Aorta (tissue), 5 donors: ENCODE results near the gene RB1. TPM values are rescaled to one million over a fixed set of nuclear protein-coding genes. Genes with fewer than 3 reads are reported as not detected.

Experiments
- ATAC-seq: fragments of 200-7000 bp; cut with Tn5 transposase; one replicate; pipeline ENCODE4 v1.9.1; 2022; ENCODE audit warnings: moderate library complexity; ENCODE audit not compliant: low FRiP score
- DNase-seq, 2 donors: peaks; one replicate each; pipeline ENCODE4 v3.0.0-alpha.2; 2020
- H3K27ac ChIP-seq, 2 donors: one replicate each; pipeline ENCODE4 v1.5.1; 2013; ENCODE audit warnings: low read length in 2 of 2, mild to moderate bottlenecking in 2 of 2, moderate library complexity in 2 of 2, control low read depth in 1 of 2, inconsistent platforms in 1 of 2, low read depth in 1 of 2
- H3K27me3 ChIP-seq, 2 donors: one replicate each; pipeline ENCODE4 v1.6.1; 2013; ENCODE audit warnings: control low read depth in 1 of 2, low read length in 1 of 2, mild to moderate bottlenecking in 1 of 2, moderate library complexity in 1 of 2; ENCODE audit not compliant: insufficient read depth in 2 of 2, control insufficient read depth in 1 of 2
- H3K36me3 ChIP-seq, 2 donors: one replicate each; pipeline ENCODE4 v1.6.1; 2013; ENCODE audit warnings: control low read depth in 1 of 2, low read length in 1 of 2, mild to moderate bottlenecking in 1 of 2; ENCODE audit not compliant: insufficient read depth in 2 of 2, control insufficient read depth in 1 of 2
- H3K4me1 ChIP-seq, 2 donors: one replicate each; pipeline ENCODE4 v1.6.1; 2013; ENCODE audit warnings: low read length in 2 of 2, control low read depth in 1 of 2, mild to moderate bottlenecking in 1 of 2, moderate library complexity in 1 of 2; ENCODE audit not compliant: insufficient read depth in 2 of 2, control insufficient read depth in 1 of 2
- H3K4me3 ChIP-seq, 2 donors: one replicate each; pipeline ENCODE4 v1.5.1; 2013; ENCODE audit warnings: low read length in 2 of 2, control low read depth in 1 of 2, mild to moderate bottlenecking in 1 of 2
- H3K9me3 ChIP-seq: one replicate; pipeline ENCODE4 v1.6.1; 2013; ENCODE audit warnings: mild to moderate bottlenecking, low read length; ENCODE audit not compliant: control insufficient read depth
- WGBS, 2 donors: extraction: QIAGEN DNeasy Blood & Tissue Kit; methylation state at CpG; one replicate each; pipeline ENCODE4 v1.1.7; 2013; 5-methylcytosine and 5-hydroxymethylcytosine counted together
- intact Hi-C, 2 donors: fragments of 100-400 bp; cut with DNase I; formaldehyde crosslinking; loops; one replicate each; pipeline versions ENCODE4 v1.14.2 to v1.15.0; 2022
- long read RNA-seq, 2 donors: library from polyadenylated mRNA; unstranded; transcript quantifications; one replicate each; pipeline ENCODE4 v2.0.0, GENCODE V29; 2020 to 2021
- polyA plus RNA-seq, 2 donors: library from polyadenylated mRNA; stranded (reverse); fragments of 200-250 nt; gene quantifications; one replicate each; pipeline ENCODE4 v1.2.3, GENCODE V29; 2013
- total RNA-seq, 2 donors: library from RNA; stranded (reverse); fragmentation: NEBNext Ultra II Directional; extraction: Animal tissue kit (Norgen Biotek cat#: 25700); gene quantifications; one replicate each; pipeline ENCODE4 v1.2.1, GENCODE V29; 2021
- donor health status: healthy with polysubstance abuse.
- donor health status: Bipolar disorder and iron deficiency.
- donor health status: DM: no; HTN: no; CAD: no.
- donor health status: DM: no; HTN: no; CAD: no.
- donor health status: DM: yes; HTN: yes; CAD: no.

Gene RB1
- total RNA-seq (10 to 100 TPM; 38.7 to 45.8 TPM), polyA plus RNA-seq (10 to 100 TPM; 14.7 to 38.3 TPM)
- long read RNA-seq, donor 1, transcript RB1-204 (3 exons, 1,097 nt), result major isoform, 9 of 32 reads
- long read RNA-seq, donor 1, partial matches to known transcripts, result 6 of 32 reads
- long read RNA-seq, donor 1, other reads (novel, unspliced or antisense), result 17 of 32 reads
- long read RNA-seq, donor 2, full-length matches to known transcripts, result 9 of 40 reads
- long read RNA-seq, donor 2, partial matches to known transcripts, result 10 of 40 reads
- long read RNA-seq, donor 2, other reads (novel, unspliced or antisense), result 21 of 40 reads

- 0% methylated on average over 73 to 96 of the region's 96 CpGs for WGBS, 2 donors
- intact Hi-C loops, result loop anchor here (5.0 to 10.0 kb wide), 5 partner anchors 69 to 266 kb away; partner anchors contain the start of genes ITM2B (in 1 of the 2), MED4 (in 1 of the 2) and NUDT15 (in 1 of the 2)
- DNase-seq, result peak; percentile 95 to 98
- Histone ChIP-seq H3K36me3 (no peaks in the 10 kb centered on the region), H3K27ac (peak within 1 kb of the TSS; percentile 91 to 98), H3K9me3 (no peaks in the 10 kb centered on the region), H3K27me3 (no peaks in the 10 kb centered on the region), H3K4me3 (peak within 1 kb of the TSS; percentile 79 to 98), H3K4me1 (peaks cover 0 to 2% of the 10 kb centered on the region in 2 donors)
- peak; percentile 97 for ATAC-seq
Observed at GRCh38 chr13:48303359-48304142, at the start of gene RB1. Gene RB1 (plus strand): TSS chr13:48303751. CDS start chr13:48303913, 162 bp downstream.

GRCh38 chr13:48253849-48254248 lies 49.7 kb upstream of the RB1 start:
- Histone ChIP-seq H3K4me3 (no peak overlapping the region), H3K27ac (no peak overlapping the region), H3K27me3 (no peaks in the 10 kb centered on the region), H3K36me3 (peaks cover 0 to 1% of the 10 kb centered on the region in 2 donors), H3K9me3 (no peaks in the 10 kb centered on the region), H3K4me1 (peaks cover 0 to 2% of the 10 kb centered on the region in 2 donors)
- ATAC-seq (no peak), DNase-seq (no peak)
- intact Hi-C loops, result no loop called here
- 93 to 95% methylated on average over 2 of the region's 2 CpGs for WGBS, 2 donors

GRCh38 chr13:48255090-48255489 lies 48.5 kb upstream of the RB1 start:
- H3K4me1 ChIP-seq, result peaks cover 0 to 2% of the 10 kb centered on the region in 2 donors
- no peak overlapping the region for H3K27ac ChIP-seq
- 94 to 97% methylated on average over 13 of the region's 13 CpGs for WGBS, 2 donors
- H3K36me3 ChIP-seq, result peaks cover 0 to 1% of the 10 kb centered on the region in 2 donors
- no peaks in the 10 kb centered on the region for H3K27me3 ChIP-seq
- DNase-seq, result no peak
- H3K9me3 ChIP-seq, result no peaks in the 10 kb centered on the region
- intact Hi-C loops, result no loop called here
- H3K4me3 ChIP-seq, result no peak overlapping the region
- ATAC-seq, result no peak

GRCh38 chr13:48255954-48256353 lies 47.6 kb upstream of the RB1 start:
- DNase-seq, result no peak
- peaks cover 0 to 1% of the 10 kb centered on the region in 2 donors for H3K36me3 ChIP-seq
- intact Hi-C loops, result no loop called here
- no peaks in the 10 kb centered on the region for H3K9me3 ChIP-seq
- H3K4me3 ChIP-seq, result no peak overlapping the region
- no peak overlapping the region for H3K27ac ChIP-seq
- H3K4me1 ChIP-seq, result peaks cover 0 to 1% of the 10 kb centered on the region in 2 donors
- no peak for ATAC-seq
- 43 to 56% methylated on average over 1 of the region's 1 CpG for WGBS, 2 donors
- H3K27me3 ChIP-seq, result no peaks in the 10 kb centered on the region

GRCh38 chr13:48258002-48258401 lies 45.5 kb upstream of the RB1 start:
- no peak overlapping the region for H3K27ac ChIP-seq
- H3K4me3 ChIP-seq, result no peak overlapping the region
- ATAC-seq (no peak), DNase-seq (no peak)
- H3K36me3 ChIP-seq, result peaks cover 0 to 4% of the 10 kb centered on the region in 2 donors
- H3K27me3 ChIP-seq, result no peaks in the 10 kb centered on the region
- intact Hi-C loops, result no loop called here
- no peaks in the 10 kb centered on the region for H3K9me3 ChIP-seq
- no peaks in the 10 kb centered on the region for H3K4me1 ChIP-seq

GRCh38 chr13:48258430-48258829 lies 45.1 kb upstream of the RB1 start:
- H3K27me3 ChIP-seq, result no peaks in the 10 kb centered on the region
- peaks cover 0 to 4% of the 10 kb centered on the region in 2 donors for H3K36me3 ChIP-seq
- intact Hi-C loops, result no loop called here
- ATAC-seq (no peak), DNase-seq (no peak)
- no peak overlapping the region for H3K27ac ChIP-seq
- no peaks in the 10 kb centered on the region for H3K9me3 ChIP-seq
- WGBS, 2 donors, result 58 to 62% methylated on average over 3 of the region's 3 CpGs
- H3K4me3 ChIP-seq, result no peak overlapping the region
- no peaks in the 10 kb centered on the region for H3K4me1 ChIP-seq

- 85 to 88% methylated on average over 4 of the region's 4 CpGs for WGBS, 2 donors
- no peak overlapping the region for H3K4me3 ChIP-seq
- no peaks in the 10 kb centered on the region for H3K4me1 ChIP-seq
- DNase-seq, result no peak
- ATAC-seq, result no peak
- no peaks in the 10 kb centered on the region for H3K9me3 ChIP-seq
- peaks cover 2 to 4% of the 10 kb centered on the region in 2 donors for H3K36me3 ChIP-seq
- intact Hi-C loops, result no loop called here
- H3K27ac ChIP-seq, result no peak overlapping the region
- no peaks in the 10 kb centered on the region for H3K27me3 ChIP-seq
Observed at GRCh38 chr13:48260970-48261369, 42.6 kb upstream of the RB1 start.

- H3K4me1 ChIP-seq, result no peaks in the 10 kb centered on the region
- H3K27ac ChIP-seq, result no peak overlapping the region
- no peak for ATAC-seq
- no peaks in the 10 kb centered on the region for H3K27me3 ChIP-seq
- no peak overlapping the region for H3K4me3 ChIP-seq
- no peaks in the 10 kb centered on the region for H3K9me3 ChIP-seq
- no peak for DNase-seq
- H3K36me3 ChIP-seq, result peaks cover 2 to 3% of the 10 kb centered on the region in 2 donors
- intact Hi-C loops, result no loop called here
- WGBS, 2 donors, result 80 to 92% methylated on average over 1 of the region's 1 CpG
Observed at GRCh38 chr13:48263196-48263595, 40.4 kb upstream of the RB1 start.
